GM18526 (cell line): Measurements from ENCODE around the gene SLC45A1.

Experiments
- POLR2A ChIP-seq: IDR thresholded peaks from 3 replicates; pipeline ENCODE4 v1.6.1; 2011; ENCODE audit not compliant: insufficient read length; ENCODE audit errors: extremely low read depth

The SLC45A1 gene

GRCh38 chr1:8325771-8326170 lies 7.9 kb downstream of the SLC45A1 start:
- no peak for TF ChIP-seq POLR2A

- no peak for TF ChIP-seq POLR2A
Measured at GRCh38 chr1:8326265-8326664, 8.4 kb downstream of the SLC45A1 start.

GRCh38 chr1:8328271-8328670 lies 10.4 kb downstream of the SLC45A1 start:
- TF ChIP-seq POLR2A: no peak

DNA sequence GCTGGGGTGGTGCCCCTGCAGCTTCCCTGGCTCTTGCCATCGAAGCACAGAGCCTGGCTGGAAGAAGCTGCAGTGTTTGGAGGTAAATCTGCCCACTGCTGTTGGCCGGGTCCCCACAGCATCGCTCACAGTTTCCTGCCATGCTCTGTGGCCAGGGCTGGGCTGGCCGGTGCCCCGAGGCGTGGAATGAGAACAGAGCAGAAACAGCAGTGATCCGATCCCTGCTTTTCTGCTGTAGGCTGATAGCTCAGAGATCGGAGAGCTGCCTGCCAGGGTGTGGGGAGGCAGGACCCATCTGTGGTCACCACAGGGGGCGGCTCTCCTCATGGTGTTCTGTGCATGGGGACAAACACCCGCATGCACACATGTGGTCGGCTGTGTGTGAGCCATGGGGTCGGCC lies 11.5 kb downstream of the SLC45A1 start:
- no peak for TF ChIP-seq POLR2A

DNA sequence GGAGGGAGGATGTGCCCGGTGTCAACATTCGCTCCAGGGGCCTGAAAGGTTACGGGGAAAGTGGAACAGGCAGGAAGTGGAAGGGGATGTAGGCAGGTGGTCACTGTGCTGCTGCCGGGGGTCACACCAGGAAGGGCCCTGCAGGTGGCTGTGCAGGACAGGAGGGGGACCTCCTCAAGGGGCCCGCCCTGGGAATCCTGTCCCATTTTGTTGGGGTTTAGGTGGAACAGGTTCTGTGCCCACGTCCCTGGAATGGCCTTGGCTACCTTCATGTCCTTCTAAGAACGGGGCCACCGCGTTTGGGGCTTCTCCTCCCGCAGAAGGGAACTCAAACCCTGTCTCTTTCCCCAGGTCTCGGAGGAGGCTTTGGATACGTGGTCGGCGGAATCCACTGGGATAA lies 11.9 kb downstream of the SLC45A1 start:
- no peak for TF ChIP-seq POLR2A

DNA sequence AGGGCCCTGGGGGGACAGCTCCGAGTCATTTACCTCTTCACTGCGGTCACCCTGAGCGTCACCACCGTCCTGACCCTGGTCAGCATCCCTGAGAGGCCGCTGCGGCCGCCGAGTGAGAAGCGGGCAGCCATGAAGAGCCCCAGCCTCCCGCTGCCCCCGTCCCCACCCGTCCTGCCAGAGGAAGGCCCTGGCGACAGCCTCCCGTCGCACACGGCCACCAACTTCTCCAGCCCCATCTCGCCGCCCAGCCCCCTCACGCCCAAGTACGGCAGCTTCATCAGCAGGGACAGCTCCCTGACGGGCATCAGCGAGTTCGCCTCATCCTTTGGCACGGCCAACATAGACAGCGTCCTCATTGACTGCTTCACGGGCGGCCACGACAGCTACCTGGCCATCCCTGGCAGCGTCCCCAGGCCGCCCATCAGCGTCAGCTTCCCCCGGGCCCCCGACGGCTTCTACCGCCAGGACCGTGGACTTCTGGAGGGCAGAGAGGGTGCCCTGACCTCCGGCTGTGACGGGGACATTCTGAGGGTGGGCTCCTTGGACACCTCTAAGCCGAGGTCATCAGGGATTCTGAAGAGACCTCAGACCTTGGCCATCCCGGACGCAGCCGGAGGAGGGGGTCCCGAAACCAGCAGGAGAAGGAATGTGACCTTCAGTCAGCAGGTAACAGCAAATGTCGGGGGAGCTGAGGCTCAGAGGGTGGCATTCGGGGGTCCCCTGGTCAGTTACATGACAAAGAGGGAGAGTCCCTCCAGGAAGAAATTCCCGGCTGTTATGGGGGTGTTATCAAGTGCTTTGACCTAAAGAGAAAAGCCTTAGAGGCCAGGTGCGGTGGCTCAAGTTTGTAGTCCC lies 12.6 kb downstream of the SLC45A1 start:
- no peak for TF ChIP-seq POLR2A

DNA sequence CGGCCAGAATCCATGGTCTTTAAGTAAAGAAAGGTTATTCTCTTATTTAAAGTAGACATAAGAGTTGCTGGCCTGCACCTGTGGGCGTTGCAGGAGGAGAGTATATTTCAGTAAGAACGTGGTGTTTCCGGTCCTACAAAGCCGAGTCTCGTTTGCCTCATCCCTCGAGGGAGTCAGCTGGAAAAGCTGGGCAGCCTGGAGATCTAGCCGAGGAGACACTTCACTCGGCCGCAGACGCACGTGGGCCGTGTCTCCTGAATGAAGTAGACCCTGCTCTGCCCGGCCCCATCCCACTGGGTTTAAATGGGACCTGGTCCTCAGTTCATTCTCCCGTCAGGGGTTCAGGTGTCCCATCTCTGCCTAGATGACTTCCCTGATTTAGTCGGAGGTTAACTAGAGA lies 14.9 kb downstream of the SLC45A1 start:
- no peak for TF ChIP-seq POLR2A

DNA sequence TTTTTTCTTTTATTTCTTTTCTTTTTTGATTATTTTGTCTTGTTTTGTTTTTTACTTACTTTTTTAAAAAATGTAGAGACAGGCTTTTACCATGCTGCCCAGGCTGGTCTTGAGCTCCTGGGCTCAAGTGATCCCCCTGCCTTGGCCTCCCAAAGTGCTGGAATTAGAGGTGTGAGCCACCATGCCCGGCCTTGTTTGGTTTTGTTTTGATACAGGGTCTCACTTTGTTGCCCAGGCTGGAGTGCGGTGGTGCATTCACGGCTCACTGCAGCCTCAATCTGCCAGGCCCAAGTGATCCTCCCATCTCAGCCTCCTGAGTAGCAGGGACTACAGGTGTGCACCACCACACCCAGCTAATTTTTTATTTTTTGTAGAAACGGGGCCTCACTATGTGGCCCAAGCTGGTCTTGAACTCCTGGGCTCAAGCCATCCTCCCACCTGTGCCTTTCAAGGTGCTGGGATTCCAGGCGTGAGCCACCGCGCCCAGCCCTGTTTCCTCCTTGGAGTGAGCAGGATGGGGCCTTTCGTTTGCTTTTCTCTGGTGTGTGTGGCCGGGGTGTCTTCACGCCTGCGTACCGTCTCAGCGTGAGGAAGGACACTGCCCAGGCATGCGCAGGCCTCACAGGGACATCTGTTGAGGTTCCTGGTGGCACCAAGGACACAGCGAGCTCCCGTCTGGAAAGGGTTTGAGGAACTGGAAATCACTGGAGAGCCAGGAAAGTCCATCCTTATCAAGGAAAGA lies 15.5 kb downstream of the SLC45A1 start:
- no peak for TF ChIP-seq POLR2A

DNA sequence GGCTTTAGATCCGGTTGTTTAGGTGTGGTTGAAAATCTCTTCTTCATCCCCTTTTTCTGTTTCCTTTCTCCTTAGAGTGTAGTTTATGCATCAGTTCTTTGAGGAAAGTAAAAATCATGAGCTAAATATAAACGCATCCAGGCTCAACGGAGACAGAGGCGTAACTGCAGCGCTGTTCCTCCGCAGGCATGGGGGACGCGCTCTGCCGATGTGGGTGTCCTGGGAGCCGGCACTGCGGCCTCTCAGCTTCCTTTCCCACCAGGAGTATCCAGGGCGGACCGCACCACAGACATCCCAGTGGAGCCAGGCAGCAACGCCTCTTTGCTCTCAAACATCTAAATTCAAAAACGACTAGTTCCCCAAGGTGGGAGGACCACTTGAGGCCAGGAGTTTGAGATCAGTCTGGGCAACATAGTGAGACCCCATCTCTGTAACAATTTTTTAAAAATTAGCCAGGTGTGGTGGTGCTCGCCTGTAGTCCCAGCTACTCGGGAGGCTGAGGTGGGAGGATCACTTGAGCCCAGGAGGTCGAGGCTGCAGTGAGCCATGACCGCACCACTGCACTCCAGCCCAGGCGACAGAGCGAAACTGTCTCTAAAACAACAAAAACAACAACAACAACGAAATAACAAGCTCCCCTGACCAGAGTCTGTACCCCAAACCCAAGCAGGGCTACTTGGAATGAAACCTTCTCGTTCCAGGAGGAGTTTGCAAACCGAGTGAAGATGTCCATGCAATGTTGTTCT lies 16.4 kb downstream of the SLC45A1 start:
- TF ChIP-seq POLR2A: no peak

GRCh38 chr1:8335246-8335645 lies 17.3 kb downstream of the SLC45A1 start:
- TF ChIP-seq POLR2A: no peak

DNA sequence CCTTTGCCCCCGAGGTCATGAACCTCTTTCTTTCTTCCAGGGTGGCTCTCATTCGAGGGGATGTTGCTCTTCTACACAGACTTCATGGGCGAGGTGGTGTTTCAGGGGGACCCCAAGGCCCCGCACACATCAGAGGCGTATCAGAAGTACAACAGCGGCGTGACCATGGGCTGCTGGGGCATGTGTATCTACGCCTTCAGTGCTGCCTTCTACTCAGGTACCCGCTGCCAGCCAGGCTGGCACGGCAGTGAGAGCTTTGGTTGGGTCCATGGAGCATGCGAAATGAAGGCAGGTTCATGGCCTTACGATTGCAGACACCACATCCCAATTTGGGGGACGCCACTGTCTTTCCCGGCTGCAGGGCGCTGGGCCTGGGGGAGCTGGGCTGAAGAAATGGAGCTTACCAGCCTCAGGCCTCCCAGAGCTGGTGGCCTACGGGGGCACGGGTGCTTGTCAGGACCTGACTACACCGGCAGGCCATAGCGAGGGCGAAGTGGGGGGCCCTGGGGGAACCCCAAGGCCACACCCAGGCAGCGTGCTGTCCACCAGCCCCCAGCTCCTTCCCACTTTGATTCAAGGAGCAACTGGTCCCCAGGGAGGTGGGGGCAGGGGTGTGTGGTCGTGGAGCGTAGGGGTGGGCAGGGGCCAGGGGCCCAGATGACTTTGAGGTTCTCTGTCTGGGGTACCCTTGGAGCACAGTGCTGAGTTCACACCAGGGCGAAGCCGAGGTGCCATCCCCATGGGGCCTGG lies 20.0 kb downstream of the SLC45A1 start:
- TF ChIP-seq POLR2A: no peak

DNA sequence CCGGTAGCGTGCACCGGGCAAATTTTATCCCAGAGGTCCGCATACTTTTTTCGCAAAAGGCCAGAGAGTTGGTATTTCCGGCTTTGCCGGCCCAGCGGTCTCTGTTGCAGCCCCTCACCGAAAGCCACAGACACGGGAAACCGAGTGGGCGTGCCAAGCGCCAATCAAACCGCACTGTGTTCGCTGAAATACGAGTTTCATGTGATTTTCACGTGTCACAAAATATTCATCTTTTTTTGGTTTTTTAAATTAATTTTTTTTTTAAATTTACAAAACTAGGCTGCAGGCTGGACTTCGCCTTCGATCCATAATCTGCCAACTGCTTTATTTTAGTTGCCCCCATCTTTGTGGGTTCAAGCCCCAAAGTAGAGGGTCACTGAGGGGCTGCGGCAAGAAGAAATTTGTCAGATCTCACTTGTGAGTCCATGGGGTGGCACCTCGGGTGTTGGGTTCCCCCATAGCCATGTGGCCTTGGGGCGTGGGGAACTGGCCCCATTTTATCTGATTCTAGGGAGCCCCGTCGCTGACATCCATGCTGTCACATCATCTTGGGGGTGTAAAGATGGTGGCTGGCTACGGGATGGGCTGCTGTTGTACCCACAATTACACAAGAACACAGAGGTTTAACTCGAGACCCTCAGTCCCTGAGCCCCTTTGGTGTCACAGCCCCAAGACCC lies 20.8 kb downstream of the SLC45A1 start:
- TF ChIP-seq POLR2A: no peak

DNA sequence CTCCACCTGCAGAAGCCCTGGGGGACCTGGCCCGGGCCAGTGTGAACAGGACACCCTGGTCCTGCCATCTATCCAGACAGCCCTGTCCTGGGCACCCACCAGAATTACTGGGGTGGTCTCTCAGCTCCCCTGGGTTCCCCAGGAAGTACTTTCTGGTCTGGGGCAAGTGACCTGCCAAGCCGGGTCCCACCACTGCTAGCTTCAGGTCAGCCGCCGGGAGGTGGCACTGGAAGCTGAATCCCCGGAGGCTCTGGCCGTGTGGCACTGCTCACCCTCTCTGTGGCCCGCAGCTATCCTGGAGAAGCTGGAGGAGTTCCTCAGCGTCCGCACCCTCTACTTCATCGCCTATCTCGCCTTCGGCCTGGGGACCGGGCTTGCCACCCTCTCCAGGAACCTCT lies 21.3 kb downstream of the SLC45A1 start:
- TF ChIP-seq POLR2A: no peak

DNA sequence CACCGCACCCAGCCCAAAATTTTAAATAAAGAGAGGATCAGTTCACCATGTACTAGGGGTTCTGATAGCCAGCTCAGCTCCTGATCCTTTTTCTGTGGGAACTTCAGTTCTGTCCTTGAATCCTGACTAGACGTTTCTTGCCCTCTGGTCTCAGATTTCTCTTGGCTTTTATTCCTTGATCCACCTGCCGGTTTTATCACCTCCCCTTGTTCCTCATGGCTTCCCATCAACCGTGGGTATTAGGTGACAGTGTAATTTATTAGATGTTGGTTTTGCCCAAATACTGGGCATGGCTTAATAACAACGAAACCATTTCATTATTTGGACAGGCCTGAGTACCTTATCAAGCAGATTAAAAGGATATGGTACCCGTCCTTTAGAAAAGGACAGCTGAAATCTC lies 22.5 kb downstream of the SLC45A1 start:
- no peak for TF ChIP-seq POLR2A
